ENCODE measurements around the gene TOM1L2. TPM values are rescaled to one million over a fixed set of nuclear protein-coding genes. Genes with fewer than 3 reads are reported as not detected.

The TOM1L2 gene
- 10 to 100 TPM; 21.0 to 61.1 (median 36.0) TPM for total RNA-seq

DNA sequence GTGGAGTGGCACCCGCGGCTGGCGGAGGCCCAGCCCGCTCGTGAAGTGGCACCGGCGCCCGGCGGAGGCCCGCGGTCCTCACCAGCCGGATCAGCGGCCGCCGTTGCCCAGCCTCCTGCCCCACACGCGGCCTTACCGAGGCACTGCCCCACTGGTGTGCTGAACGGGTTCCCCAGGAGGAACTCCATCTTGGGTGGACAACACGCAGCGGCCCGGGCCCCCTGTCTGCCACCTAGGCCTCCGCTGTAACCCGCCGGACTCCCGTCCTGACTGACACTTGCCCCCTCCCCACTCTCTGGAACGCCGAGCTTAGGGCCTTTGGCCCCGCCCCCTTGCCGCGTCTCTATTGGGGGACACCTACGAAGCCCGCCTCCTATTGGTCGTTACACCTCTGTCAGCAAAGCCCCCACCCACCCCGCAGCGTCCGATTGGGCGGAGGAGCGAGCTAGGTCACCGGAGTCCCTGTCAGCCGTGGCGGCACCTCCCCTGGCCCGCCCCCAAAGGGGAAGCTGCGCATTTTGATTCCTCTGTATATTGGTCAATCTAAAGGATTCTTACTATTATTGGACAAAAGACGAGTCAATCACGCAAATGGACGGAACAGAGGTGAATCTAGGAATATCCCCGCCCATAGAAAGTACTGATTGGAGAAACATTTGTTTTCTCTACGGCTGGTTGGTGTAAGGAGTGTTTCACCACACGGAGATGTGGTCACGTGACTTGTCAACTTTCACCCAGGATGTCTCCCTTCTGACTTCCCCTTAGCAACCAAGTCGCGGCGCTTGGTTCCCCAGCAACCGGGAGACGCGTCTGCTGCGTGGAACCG lies at the start of gene TOM1L2, which contains the start of gene DRC3:
Gene TOM1L2, minus strand, starts transcription at position 275 of the 826 bp plus-strand sequence. Its CDS starts 87 bp downstream, at position 188.
Gene DRC3, plus strand, starts transcription at position 737 of the 826 bp plus-strand sequence. CDS start 4,737 bp downstream, outside the sequence.
- Histone ChIP-seq H3K4me3 (peak within 1 kb of the TSS; percentile 55 to 89 (median 77)), H3K27ac (peak within 1 kb of the TSS; percentile 59 to 78), H3K4me1 (replicated peaks in 1 of 2) (peaks cover 10 to 13% of the 10 kb centered on the region in 2 donors)
- WGBS, 10 experiments, result 0 to 2% (median 0%) methylated on average over 2 to 10 of the region's 59 CpGs; no CpG with 5 or more reads in 7 of the 10 experiments
- peak; percentile 90 to 96 (median 94) for ATAC-seq (replicated peaks in 6 of 8)
- in situ Hi-C loops (cut with MboI; ENCODE audit: low pct_unique_long_range_greater_than_20kb in 2 of 9, low sequenced_read_pairs in 9 of 9, unreplicated experiment in 9 of 9), result no loop called here

DNA sequence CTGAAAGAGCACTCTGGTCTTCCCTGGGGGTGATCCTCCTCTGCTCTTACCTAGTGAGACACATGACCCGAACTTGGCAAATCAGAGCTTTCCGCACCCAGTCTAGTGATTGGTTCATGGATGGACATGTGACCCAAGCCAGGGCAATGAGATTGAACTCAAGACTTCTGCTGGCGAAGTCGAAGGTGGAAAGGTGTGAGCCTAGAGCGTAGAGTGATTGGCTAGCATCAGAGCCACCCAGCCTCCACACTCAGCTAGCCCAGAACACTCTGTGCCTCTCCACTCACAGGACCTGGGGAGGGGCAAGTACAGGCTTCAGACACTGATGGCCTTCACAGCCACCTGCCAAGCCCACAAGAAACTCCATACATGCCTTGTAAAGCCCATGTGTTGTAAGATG lies 49.2 kb upstream of the TOM1L2 start:
- in situ Hi-C loops (cut with MboI; ENCODE audit: low pct_unique_long_range_greater_than_20kb in 2 of 9, low sequenced_read_pairs in 9 of 9, unreplicated experiment in 9 of 9), result loop anchor here in 2 of 9 experiments (10.0 to 25.0 kb wide), 2 partner anchors 334 to 347 kb away; partner anchors contain the start of gene RAI1 (in 1 of the 2)

GRCh38 chr17:18020971-18021370 lies 48.8 kb upstream of the TOM1L2 start:
- Histone ChIP-seq H3K27ac (no peak overlapping the region), H3K4me3 (no peak overlapping the region), H3K4me1 (replicated peaks in 1 of 2) (peaks cover 0 to 6% of the 10 kb centered on the region in 2 donors)
- no peak for ATAC-seq (replicated peaks in 6 of 8)
- 94 to 100% (median 100%) methylated on average over 1 to 6 of the region's 6 CpGs; no CpG with 5 or more reads in 3 of the 10 experiments for WGBS, 10 experiments
- in situ Hi-C loops (cut with MboI; ENCODE audit: low pct_unique_long_range_greater_than_20kb in 2 of 9, low sequenced_read_pairs in 9 of 9, unreplicated experiment in 9 of 9), result loop anchor here in 2 of 9 experiments (10.0 to 25.0 kb wide), 2 partner anchors 334 to 346 kb away; partner anchors contain the start of gene RAI1 (in 1 of the 2)

More for the DNA sequence above, 49.2 kb upstream of the TOM1L2 start:
- H3K4me3 ChIP-seq, result no peak overlapping the region
- no peak overlapping the region for H3K27ac ChIP-seq
- ATAC-seq (replicated peaks in 6 of 8), result no peak
- peaks cover 0 to 6% of the 10 kb centered on the region in 2 donors for H3K4me1 ChIP-seq (replicated peaks in 1 of 2)
- WGBS, 10 experiments, result 92 to 100% (median 93%) methylated on average over 1 to 3 of the region's 5 CpGs; no CpG with 5 or more reads in 7 of the 10 experiments

DNA sequence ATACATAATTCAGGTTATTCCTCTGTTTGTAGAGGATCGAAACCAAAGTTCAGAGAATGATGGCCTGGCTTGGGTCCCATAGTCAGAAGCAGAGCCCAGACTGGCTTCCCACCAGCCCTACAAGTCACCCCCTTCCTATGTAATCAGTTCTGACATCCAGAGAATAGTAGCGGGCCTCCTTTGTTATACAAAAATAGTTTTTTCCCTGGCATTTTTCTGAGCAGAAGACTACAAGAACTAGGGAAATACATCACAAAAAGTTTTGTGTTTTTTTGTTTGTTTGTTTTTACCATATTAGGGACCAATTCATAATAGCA lies 47.6 kb upstream of the TOM1L2 start:
- WGBS, 10 experiments, result 53 to 89% (median 67%) methylated on average over 1 to 2 of the region's 2 CpGs; no CpG with 5 or more reads in 2 of the 10 experiments
- H3K4me1 ChIP-seq (replicated peaks in 1 of 2), result peaks cover 0 to 6% of the 10 kb centered on the region in 2 donors
- no peak for ATAC-seq (replicated peaks in 6 of 8)
- no peak overlapping the region for H3K4me3 ChIP-seq
- H3K27ac ChIP-seq, result no peak overlapping the region
- in situ Hi-C loops (cut with MboI; ENCODE audit: low pct_unique_long_range_greater_than_20kb in 2 of 9, low sequenced_read_pairs in 9 of 9, unreplicated experiment in 9 of 9), result loop anchor here in 2 of 9 experiments (10.0 to 25.0 kb wide), 2 partner anchors 332 to 345 kb away; partner anchors contain the start of gene RAI1 (in 1 of the 2)

DNA sequence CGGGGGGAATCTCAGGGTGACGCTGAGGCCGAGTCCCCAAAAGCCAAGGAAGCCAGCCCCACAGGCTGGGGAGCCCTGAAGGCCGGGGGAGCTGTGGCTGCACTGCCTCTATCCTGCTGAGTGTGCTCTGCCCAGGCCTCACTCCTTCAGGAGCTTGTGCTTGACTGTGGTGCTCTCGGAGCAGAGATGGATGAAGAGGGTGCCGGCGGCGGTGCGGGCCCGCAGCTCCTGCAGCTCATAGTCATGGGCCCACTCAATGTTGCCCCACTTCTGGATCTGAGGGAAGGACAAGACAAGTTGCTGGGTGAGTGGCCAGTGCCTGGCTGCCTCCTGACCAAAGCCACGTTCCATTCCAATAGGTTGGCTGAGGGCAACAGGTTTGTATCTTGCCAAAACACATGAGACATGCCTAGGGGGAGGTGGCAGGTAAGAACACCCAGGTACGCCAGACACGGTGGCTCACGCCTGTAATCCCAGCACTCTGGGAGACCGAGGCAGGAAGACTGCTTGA lies 46.3 kb upstream of the TOM1L2 start:
- no peak overlapping the region for H3K27ac ChIP-seq
- 60 to 100% (median 97%) methylated on average over 1 to 8 of the region's 15 CpGs; no CpG with 5 or more reads in 3 of the 10 experiments for WGBS, 10 experiments
- in situ Hi-C loops (cut with MboI; ENCODE audit: low pct_unique_long_range_greater_than_20kb in 2 of 9, low sequenced_read_pairs in 9 of 9, unreplicated experiment in 9 of 9), result loop anchor here in 1 of 9 experiments (25.0 kb wide), 1 partner anchor 331 kb away; the partner anchor contains the start of gene RAI1
- H3K4me3 ChIP-seq, result no peak overlapping the region
- H3K4me1 ChIP-seq (replicated peaks in 1 of 2), result peaks cover 0 to 6% of the 10 kb centered on the region in 2 donors
- no peak for ATAC-seq (replicated peaks in 6 of 8)

DNA sequence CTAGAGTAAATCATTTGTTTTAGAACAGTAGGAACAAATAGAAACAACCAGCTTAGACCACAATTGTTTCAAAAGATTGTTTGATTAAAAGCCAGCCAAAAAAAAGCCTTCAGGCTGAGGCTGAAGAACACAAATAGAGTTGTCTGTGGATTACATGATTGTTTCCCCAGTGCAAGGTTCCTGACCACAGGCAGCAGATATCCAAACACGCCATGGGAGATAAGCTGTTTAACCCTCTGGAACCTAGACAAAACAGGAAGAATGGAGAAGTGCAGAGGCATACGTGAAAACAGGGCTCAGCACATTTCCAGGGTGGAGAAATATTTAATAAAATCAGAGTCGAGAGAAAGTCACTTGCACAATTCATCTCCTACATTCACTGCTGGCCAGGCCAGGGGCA lies 45.8 kb upstream of the TOM1L2 start:
- H3K4me1 ChIP-seq (replicated peaks in 1 of 2), result peaks cover 0 to 6% of the 10 kb centered on the region in 2 donors
- peak in 1 of 8 experiments; percentile 36 for ATAC-seq (replicated peaks in 6 of 8)
- WGBS, 10 experiments, result 28 to 100% (median 90%) methylated on average over 1 to 2 of the region's 3 CpGs; no CpG with 5 or more reads in 3 of the 10 experiments
- in situ Hi-C loops (cut with MboI; ENCODE audit: low pct_unique_long_range_greater_than_20kb in 2 of 9, low sequenced_read_pairs in 9 of 9, unreplicated experiment in 9 of 9), result loop anchor here in 1 of 9 experiments (25.0 kb wide), 1 partner anchor 331 kb away; the partner anchor contains the start of gene RAI1
- no peak overlapping the region for H3K27ac ChIP-seq
- no peak overlapping the region for H3K4me3 ChIP-seq

GRCh38 chr17:18016426-18016825 lies 44.2 kb upstream of the TOM1L2 start:
- Histone ChIP-seq H3K4me1 (replicated peaks in 1 of 2) (peaks cover 0 to 6% of the 10 kb centered on the region in 2 donors), H3K4me3 (no peak overlapping the region), H3K27ac (no peak overlapping the region)
- no peak for ATAC-seq (replicated peaks in 6 of 8)
- in situ Hi-C loops (cut with MboI; ENCODE audit: low pct_unique_long_range_greater_than_20kb in 2 of 9, low sequenced_read_pairs in 9 of 9, unreplicated experiment in 9 of 9), result loop anchor here in 1 of 9 experiments (25.0 kb wide), 1 partner anchor 329 kb away; the partner anchor contains the start of gene RAI1
- WGBS, 10 experiments, result 50 to 100% (median 93%) methylated on average over 1 to 9 of the region's 12 CpGs; no CpG with 5 or more reads in 1 of the 10 experiments

DNA sequence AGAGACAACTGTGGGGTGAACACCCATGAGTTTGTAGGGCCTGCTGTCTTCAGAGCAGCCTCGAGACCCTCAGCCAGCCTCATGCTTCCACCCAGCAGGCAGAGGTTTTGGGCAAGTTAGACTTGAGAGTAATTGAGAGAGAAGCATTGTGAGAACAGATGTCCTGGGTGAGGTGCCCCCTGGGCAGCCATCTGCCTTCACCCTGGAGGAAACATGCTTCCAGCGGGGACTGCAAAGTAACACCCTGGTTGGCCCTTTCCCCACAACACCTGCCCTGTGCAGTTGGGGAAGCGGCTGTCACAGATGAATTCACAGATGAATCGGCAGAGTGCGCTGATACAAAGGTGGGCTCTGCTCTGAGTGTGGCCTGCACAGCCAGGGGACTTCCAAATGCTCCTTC lies 43.4 kb upstream of the TOM1L2 start:
- peaks cover 0 to 6% of the 10 kb centered on the region in 2 donors for H3K4me1 ChIP-seq (replicated peaks in 1 of 2)
- H3K27ac ChIP-seq, result no peak overlapping the region
- 67 to 95% (median 85%) methylated on average over 1 to 5 of the region's 5 CpGs; no CpG with 5 or more reads in 4 of the 10 experiments for WGBS, 10 experiments
- H3K4me3 ChIP-seq, result no peak overlapping the region
- ATAC-seq (replicated peaks in 6 of 8), result no peak
- in situ Hi-C loops (cut with MboI; ENCODE audit: low pct_unique_long_range_greater_than_20kb in 2 of 9, low sequenced_read_pairs in 9 of 9, unreplicated experiment in 9 of 9), result loop anchor here in 1 of 9 experiments (25.0 kb wide), 1 partner anchor 328 kb away; the partner anchor contains the start of gene RAI1

DNA sequence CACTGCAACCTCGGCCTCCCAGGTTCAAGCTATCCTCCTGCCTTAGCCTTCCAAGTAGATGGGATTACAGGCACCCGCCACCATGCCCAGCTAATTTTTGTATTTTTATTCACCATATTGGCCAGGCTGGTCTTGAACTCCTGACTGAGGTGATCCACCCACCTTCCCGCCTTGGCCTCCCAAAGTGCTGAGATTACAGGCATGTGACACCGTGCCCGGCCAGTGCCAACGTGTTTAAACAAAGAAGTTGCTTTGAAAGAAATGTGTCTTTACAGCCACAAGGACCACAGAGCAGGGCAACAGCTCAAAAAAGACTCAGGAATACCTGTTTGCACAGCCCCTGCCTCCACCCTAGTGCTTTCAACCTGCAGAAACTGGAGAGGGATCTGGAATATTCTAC lies 41.8 kb upstream of the TOM1L2 start:
- Histone ChIP-seq H3K27ac (no peak overlapping the region), H3K4me1 (replicated peaks in 1 of 2) (no peaks in the 10 kb centered on the region), H3K4me3 (no peak overlapping the region)
- in situ Hi-C loops (cut with MboI; ENCODE audit: low pct_unique_long_range_greater_than_20kb in 2 of 9, low sequenced_read_pairs in 9 of 9, unreplicated experiment in 9 of 9), result loop anchor here in 1 of 9 experiments (25.0 kb wide), 1 partner anchor 327 kb away; the partner anchor contains the start of gene RAI1
- ATAC-seq (replicated peaks in 6 of 8), result no peak
- WGBS, 10 experiments, result 86 to 100% (median 97%) methylated on average over 3 to 5 of the region's 6 CpGs; no CpG with 5 or more reads in 3 of the 10 experiments

- WGBS, 10 experiments, result 76 to 100% (median 100%) methylated on average over 1 to 2 of the region's 5 CpGs; no CpG with 5 or more reads in 7 of the 10 experiments
- H3K4me3 ChIP-seq, result no peak overlapping the region
- H3K4me1 ChIP-seq (replicated peaks in 1 of 2), result no peaks in the 10 kb centered on the region
- H3K27ac ChIP-seq, result no peak overlapping the region
- in situ Hi-C loops (cut with MboI; ENCODE audit: low pct_unique_long_range_greater_than_20kb in 2 of 9, low sequenced_read_pairs in 9 of 9, unreplicated experiment in 9 of 9), result loop anchor here in 1 of 9 experiments (25.0 kb wide), 1 partner anchor 324 kb away; the partner anchor contains the start of gene RAI1
- no peak for ATAC-seq (replicated peaks in 6 of 8)
These were observed 39.1 kb upstream of the TOM1L2 start for GRCh38 chr17:18011286-18011685.

- Histone ChIP-seq H3K27ac (no peak overlapping the region), H3K4me1 (replicated peaks in 1 of 2) (peaks cover 4 to 7% of the 10 kb centered on the region in 2 donors), H3K4me3 (no peak overlapping the region)
- ATAC-seq (replicated peaks in 6 of 8), result no peak
- in situ Hi-C loops (cut with MboI; ENCODE audit: low pct_unique_long_range_greater_than_20kb in 2 of 9, low sequenced_read_pairs in 9 of 9, unreplicated experiment in 9 of 9), result loop anchor here in 1 of 9 experiments (25.0 kb wide), 1 partner anchor 323 kb away; the partner anchor contains the start of gene RAI1
- 80 to 100% (median 90%) methylated on average over 1 to 4 of the region's 8 CpGs; no CpG with 5 or more reads in 2 of the 10 experiments for WGBS, 10 experiments
These were observed 37.6 kb upstream of the TOM1L2 start for GRCh38 chr17:18009609-18010420.

All from motor neuron (in vitro differentiated cells).